Neural progenitor cell (in vitro differentiated cells): ENCODE data around the gene YTHDF1. TPM values are rescaled to one million over a fixed set of nuclear protein-coding genes. Genes with fewer than 3 reads are reported as not detected.

Experiments used
- DNase-seq: peaks from one replicate; pipeline ENCODE4 v3.0.0-alpha.2; 2016; ENCODE audit warnings: low spot score
- H2AFZ ChIP-seq: fragments of 200-600 bp; sonication (generic); replicated peaks from 2 replicates; pipeline ENCODE4 v1.6.1; 2016; ENCODE audit warnings: antibody characterized with exemption
- H3F3A ChIP-seq: fragments of 200-600 bp; sonication (generic); 2 replicates; pipeline ENCODE4 v1.6.1; 2016; ENCODE audit warnings: antibody characterized with exemption, low read depth
- H3K27ac ChIP-seq: fragments of 200-600 bp; sonication (generic); 2 replicates; pipeline ENCODE4 v1.5.1; 2016; ENCODE audit warnings: mild to moderate bottlenecking
- H3K27me3 ChIP-seq: fragments of 200-600 bp; sonication (generic); 2 replicates; pipeline ENCODE4 v1.6.1; 2016; ENCODE audit warnings: mild to moderate bottlenecking, moderate library complexity
- H3K36me3 ChIP-seq: fragments of 200-600 bp; sonication (generic); 2 replicates; pipeline ENCODE4 v1.5.1; 2016
- H3K4me1 ChIP-seq: fragments of 200-600 bp; sonication (generic); 2 replicates; pipeline ENCODE4 v1.6.1; 2016; ENCODE audit warnings: mixed run types
- H3K4me2 ChIP-seq: fragments of 200-600 bp; sonication (generic); 2 replicates; pipeline ENCODE4 v1.6.1; 2016
- H3K4me3 ChIP-seq: fragments of 200-600 bp; sonication (generic); 2 replicates; pipeline ENCODE4 v1.5.1; 2016
- H3K79me2 ChIP-seq: fragments of 200-600 bp; sonication (generic); 2 replicates; pipeline ENCODE4 v1.6.1; 2016; ENCODE audit warnings: low read depth
- H3K9ac ChIP-seq: fragments of 200-600 bp; sonication (generic); 2 replicates; pipeline ENCODE4 v1.6.1; 2016
- H3K9me3 ChIP-seq: fragments of 200-600 bp; sonication (generic); 2 replicates; pipeline ENCODE4 v1.5.1; 2016; ENCODE audit warnings: low read depth
- H4K20me1 ChIP-seq: fragments of 200-600 bp; sonication (generic); 2 replicates; pipeline ENCODE4 v1.6.1; 2016; ENCODE audit warnings: low read depth
- H3K27ac Mint-ChIP-seq: 3 replicates; pipeline ENCODE4 v1.8.0; 2021; ENCODE audit warnings: mixed read lengths
- H3K27me3 Mint-ChIP-seq: 2 replicates; pipeline ENCODE4 v1.8.0; 2022; ENCODE audit warnings: low read depth, mild to moderate bottlenecking, inconsistent platforms, moderate library complexity, mixed read lengths; ENCODE audit not compliant: insufficient read depth
- H3K36me3 Mint-ChIP-seq: 3 replicates; pipeline ENCODE4 v1.8.0; 2021; ENCODE audit warnings: mixed read lengths
- H3K4me1 Mint-ChIP-seq: 3 replicates; pipeline ENCODE4 v1.8.0; 2021; ENCODE audit warnings: mixed read lengths
- H3K4me3 Mint-ChIP-seq: 3 replicates; pipeline ENCODE4 v1.8.0; 2021; ENCODE audit warnings: mild to moderate bottlenecking, moderate library complexity, mixed read lengths
- H3K9me3 Mint-ChIP-seq: 3 replicates; pipeline ENCODE4 v1.8.0; 2020; ENCODE audit warnings: mixed read lengths
- EZH2 ChIP-seq: fragments of 200-600 bp; sonication (generic); IDR thresholded peaks from 2 replicates; pipeline ENCODE4 v1.6.1; 2017; ENCODE audit warnings: antibody characterized with exemption, mild to moderate bottlenecking, moderate library complexity
- EZH2phosphoT487 ChIP-seq: fragments of 200-600 bp; sonication (generic); IDR thresholded peaks from 2 replicates; pipeline ENCODE4 v1.6.1; 2017; ENCODE audit warnings: antibody characterized with exemption
- total RNA-seq: library from RNA; depleted of rRNA; stranded (reverse); fragments of >200 nt; gene quantifications from 2 replicates; pipeline ENCODE4 v1.2.3, GENCODE V29; 2015; ENCODE audit warnings: low replicate concordance
- TF ChIP-seq, protein P1 (sequence below): fragments of 200-600 bp; sonication (generic); IDR thresholded peaks from 2 replicates; pipeline ENCODE4 v1.5.1; 2017; ENCODE audit warnings: antibody characterized with exemption, mild to moderate bottlenecking

YTHDF1 gene
- total RNA-seq, 1 donor from 2014 or later = 28.1 TPM

DNA sequence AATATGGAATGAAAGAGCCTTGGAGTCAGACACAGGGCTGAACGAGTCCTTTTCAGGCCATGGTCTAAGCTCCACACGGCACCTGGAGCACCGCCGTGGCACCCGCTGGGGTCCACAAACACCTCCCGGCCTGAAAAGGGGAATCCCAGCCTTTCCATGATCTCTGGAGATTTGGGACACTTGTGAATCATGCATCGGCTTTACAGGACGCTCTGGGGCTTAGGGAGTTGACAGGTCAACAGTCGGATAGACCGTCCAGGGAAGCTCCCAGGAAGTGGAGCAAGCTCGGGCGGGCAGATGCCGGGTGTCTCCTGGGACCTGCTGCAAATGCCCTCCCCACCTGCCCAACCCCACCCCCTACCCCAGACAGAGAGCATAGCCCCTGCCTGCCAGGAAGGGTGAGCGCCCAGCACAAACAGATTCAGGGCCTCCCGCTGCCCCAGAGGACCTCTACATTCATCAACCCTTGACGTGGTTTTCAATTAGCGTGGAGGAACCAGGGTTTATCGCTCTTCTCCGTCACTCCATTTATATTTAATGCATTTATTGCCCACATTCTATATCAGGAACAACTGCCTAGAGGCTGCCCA lies 53.6 kb downstream of the YTHDF1 start:
- H3K9me3 Mint-ChIP-seq = no peaks in the 10 kb centered on the region

DNA sequence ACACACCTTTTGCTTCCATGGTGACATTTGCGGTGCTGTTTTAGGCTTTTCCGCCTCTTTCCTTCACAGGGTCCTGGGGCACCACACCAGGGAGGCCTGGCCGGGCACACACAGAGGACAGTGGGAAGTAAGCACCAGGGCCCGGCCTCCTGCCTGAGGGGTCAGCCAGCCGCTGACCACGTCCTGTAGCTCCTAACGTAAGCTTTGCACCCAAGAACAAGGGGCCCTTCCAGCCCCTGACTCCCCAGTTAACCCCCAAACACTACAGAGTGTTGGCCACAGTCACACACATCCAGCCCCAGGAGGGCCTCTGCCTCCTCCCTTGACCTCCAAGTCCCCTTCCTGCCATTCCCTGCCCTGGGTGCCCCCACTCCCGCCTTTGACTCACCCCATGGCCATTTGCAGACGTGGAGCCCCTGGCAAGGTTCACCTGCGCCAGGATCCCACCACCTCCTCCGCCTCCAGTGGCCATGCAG lies 54.7 kb downstream of the YTHDF1 start:
- DNase-seq = no peak
- Mint-ChIP-seq H3K4me3 (no peak overlapping the region), H3K27me3 (peaks cover 16% of the 10 kb centered on the region), H3K4me1 (peaks cover 25% of the 10 kb centered on the region), H3K9me3 (no peaks in the 10 kb centered on the region), H3K27ac (no peak overlapping the region), H3K36me3 (no peaks in the 10 kb centered on the region)
- Histone ChIP-seq H3K4me2 (no peak overlapping the region), H3K79me2 (no peaks in the 10 kb centered on the region), H2AFZ (no peak overlapping the region), H3K9me3 (no peaks in the 10 kb centered on the region), H3K27me3 (no peaks in the 10 kb centered on the region), H3K27ac (no peak overlapping the region), H4K20me1 (no peaks in the 10 kb centered on the region), H3K4me1 (peaks cover 9% of the 10 kb centered on the region), H3K4me3 (no peak overlapping the region), H3F3A (no peaks in the 10 kb centered on the region), H3K36me3 (no peaks in the 10 kb centered on the region), H3K9ac (no peak overlapping the region)
- TF ChIP-seq, protein P1, sequence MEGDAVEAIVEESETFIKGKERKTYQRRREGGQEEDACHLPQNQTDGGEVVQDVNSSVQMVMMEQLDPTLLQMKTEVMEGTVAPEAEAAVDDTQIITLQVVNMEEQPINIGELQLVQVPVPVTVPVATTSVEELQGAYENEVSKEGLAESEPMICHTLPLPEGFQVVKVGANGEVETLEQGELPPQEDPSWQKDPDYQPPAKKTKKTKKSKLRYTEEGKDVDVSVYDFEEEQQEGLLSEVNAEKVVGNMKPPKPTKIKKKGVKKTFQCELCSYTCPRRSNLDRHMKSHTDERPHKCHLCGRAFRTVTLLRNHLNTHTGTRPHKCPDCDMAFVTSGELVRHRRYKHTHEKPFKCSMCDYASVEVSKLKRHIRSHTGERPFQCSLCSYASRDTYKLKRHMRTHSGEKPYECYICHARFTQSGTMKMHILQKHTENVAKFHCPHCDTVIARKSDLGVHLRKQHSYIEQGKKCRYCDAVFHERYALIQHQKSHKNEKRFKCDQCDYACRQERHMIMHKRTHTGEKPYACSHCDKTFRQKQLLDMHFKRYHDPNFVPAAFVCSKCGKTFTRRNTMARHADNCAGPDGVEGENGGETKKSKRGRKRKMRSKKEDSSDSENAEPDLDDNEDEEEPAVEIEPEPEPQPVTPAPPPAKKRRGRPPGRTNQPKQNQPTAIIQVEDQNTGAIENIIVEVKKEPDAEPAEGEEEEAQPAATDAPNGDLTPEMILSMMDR = no peak
- TF ChIP-seq EZH2phosphoT487 (no peak), EZH2 (no peak)

More for the DNA sequence above, 53.6 kb downstream of the YTHDF1 start:
- Histone ChIP-seq H3K9ac (no peak overlapping the region), H2AFZ (no peak overlapping the region), H3K4me2 (no peak overlapping the region), H3K27ac (no peak overlapping the region), H3K36me3 (no peaks in the 10 kb centered on the region), H3K79me2 (no peaks in the 10 kb centered on the region), H3K4me1 (peaks cover 9% of the 10 kb centered on the region), H4K20me1 (no peaks in the 10 kb centered on the region), H3F3A (peaks cover 2% of the 10 kb centered on the region), H3K27me3 (no peaks in the 10 kb centered on the region), H3K9me3 (no peaks in the 10 kb centered on the region), H3K4me3 (no peak overlapping the region)
- peaks cover 34% of the 10 kb centered on the region for H3K4me1 Mint-ChIP-seq
- no peak for DNase-seq
- H3K27me3 Mint-ChIP-seq = peaks cover 16% of the 10 kb centered on the region
- TF ChIP-seq EZH2 = no peak
- TF ChIP-seq, protein P1 = no peak
- TF ChIP-seq EZH2phosphoT487 = no peak
- H3K27ac Mint-ChIP-seq = peak overlapping the region; percentile 82
- H3K36me3 Mint-ChIP-seq = no peaks in the 10 kb centered on the region
- H3K4me3 Mint-ChIP-seq = peak overlapping the region; percentile 51

DNA sequence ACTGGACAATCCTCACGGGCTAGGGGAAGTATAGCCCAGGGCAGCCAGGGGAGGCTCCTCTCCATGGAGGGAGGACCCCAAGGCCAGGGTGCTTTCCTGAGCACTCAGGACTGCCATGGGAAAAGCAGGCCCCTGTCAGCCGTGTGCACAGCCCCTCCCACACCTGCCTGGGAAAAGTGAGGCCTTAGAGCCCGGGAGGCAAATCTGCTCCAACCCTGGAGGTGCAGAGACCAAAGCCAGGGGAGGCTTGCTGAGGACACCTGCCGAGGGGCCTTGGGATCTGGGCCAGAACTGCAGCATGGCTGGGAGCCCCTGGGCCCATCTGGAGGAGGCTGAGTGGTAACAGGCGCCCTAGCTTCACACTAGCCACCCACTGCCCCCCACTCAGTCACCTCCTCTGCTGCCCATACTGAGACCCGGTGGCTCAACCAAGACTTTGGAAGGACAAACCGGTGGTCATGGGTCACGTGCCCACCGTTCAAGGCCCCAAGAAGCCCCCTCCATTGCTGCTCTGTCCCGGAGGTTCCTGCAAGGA lies 55.2 kb downstream of the YTHDF1 start:
- H3K4me1 ChIP-seq = peaks cover 9% of the 10 kb centered on the region
- H3K36me3 Mint-ChIP-seq = no peaks in the 10 kb centered on the region
- peaks cover 25% of the 10 kb centered on the region for H3K4me1 Mint-ChIP-seq
- no peaks in the 10 kb centered on the region for H3K79me2 ChIP-seq
- H3K4me2 ChIP-seq = no peak overlapping the region
- no peaks in the 10 kb centered on the region for H3F3A ChIP-seq
- no peak overlapping the region for H3K27ac Mint-ChIP-seq
- H3K36me3 ChIP-seq = no peaks in the 10 kb centered on the region
- TF ChIP-seq EZH2phosphoT487 (no peak), EZH2 (no peak)
- TF ChIP-seq, protein P1 = no peak
- no peaks in the 10 kb centered on the region for H4K20me1 ChIP-seq
- no peak overlapping the region for H3K4me3 ChIP-seq
- no peak for DNase-seq
- no peak overlapping the region for H3K27ac ChIP-seq
- H3K9ac ChIP-seq = no peak overlapping the region
- H3K9me3 Mint-ChIP-seq = no peaks in the 10 kb centered on the region
- no peaks in the 10 kb centered on the region for H3K27me3 ChIP-seq
- H2AFZ ChIP-seq = no peak overlapping the region
- H3K27me3 Mint-ChIP-seq = peaks cover 16% of the 10 kb centered on the region
- H3K4me3 Mint-ChIP-seq = no peak overlapping the region
- H3K9me3 ChIP-seq = no peaks in the 10 kb centered on the region
